Esophagus squamous epithelium (tissue), 5 donors: ENCODE results near the gene ZNF488. TPM values are rescaled to one million over a fixed set of nuclear protein-coding genes. Genes with fewer than 3 reads are reported as not detected.

Source experiments
- DNase-seq: peaks from one replicate; lab custom pipeline; 2025; lab: John Stamatoyannopoulos, UW
- H3K27ac ChIP-seq, 4 donors: fragments of 200-600 bp; sonication (generic); one replicate each; pipeline ENCODE4 v1.5.1; 2016 to 2019; ENCODE audit warnings: mild to moderate bottlenecking in 1 of 4
- H3K27me3 ChIP-seq, 4 donors: fragments of 200-600 bp; sonication (generic); 1 replicate in 3 of 4; 2 replicates in 1 of 4; pipeline versions ENCODE4 v1.5.1 to v1.6.0; 2017 to 2021; ENCODE audit warnings: antibody characterized with exemption in 1 of 4
- H3K36me3 ChIP-seq, 3 donors: fragments of 200-600 bp; sonication (generic); one replicate each; pipeline ENCODE4 v1.5.1; 2016 to 2019
- H3K4me1 ChIP-seq, 3 donors: fragments of 200-600 bp; sonication (generic); one replicate each; pipeline ENCODE4 v1.5.1; 2017 to 2019
- H3K4me3 ChIP-seq, 4 donors: fragments of 200-600 bp; sonication (generic); 1 replicate in 3 of 4; 2 replicates in 1 of 4; pipeline ENCODE4 v1.5.1; 2016 to 2019; ENCODE audit warnings: mild to moderate bottlenecking in 2 of 4, moderate library complexity in 1 of 4
- H3K9me3 ChIP-seq, 3 donors: fragments of 200-600 bp; sonication (generic); one replicate each; pipeline ENCODE4 v1.5.1; 2016 to 2019
- CTCF ChIP-seq, 6 experiments: fragments of 450-650 bp in 4 of 6; fragments of 200-600 bp in 2 of 6; sonication (generic) in 2 of 6; IDR thresholded peaks; one replicate each; pipeline ENCODE4 v1.5.1; 2016 to 2019; ENCODE audit warnings: antibody characterized with exemption in 6 of 6, mild to moderate bottlenecking in 4 of 6, moderate library complexity in 4 of 6
- POLR2A ChIP-seq, 4 donors: fragments of 450-650 bp; IDR thresholded peaks; one replicate each; pipeline ENCODE4 v1.6.1; 2017; ENCODE audit warnings: antibody characterized with exemption in 4 of 4, mild to moderate bottlenecking in 4 of 4, moderate library complexity in 3 of 4
- WGBS, 2 donors: methylation state at CpG; one replicate each; pipeline ENCODE4 v1.1.5; 2018; 5-methylcytosine and 5-hydroxymethylcytosine counted together
- intact Hi-C: fragments of 100-400 bp; cut with DNase I; formaldehyde crosslinking; loops from one replicate; pipeline ENCODE4 v1.15.0; 2022
- total RNA-seq, 4 donors: library from RNA; depleted of rRNA; stranded (reverse); fragments of >200 nt; gene quantifications; one replicate each; pipeline ENCODE4 v1.1.0, GENCODE V29; 2016
- donor health status: DM: yes; HTN: yes; CAD: no.

The ZNF488 gene
- total RNA-seq, 4 donors from 2014 or later = 0.29 to 1.4 (median 0.73) TPM

- Histone ChIP-seq H3K4me3 (no peak overlapping the region), H3K4me1 (peaks cover 0 to 9% (median 0%) of the 10 kb centered on the region in 3 donors), H3K27me3 (peaks cover 0 to 20% (median 0%) of the 10 kb centered on the region in 4 donors), H3K27ac (no peak overlapping the region), H3K9me3 (no peaks in the 10 kb centered on the region), H3K36me3 (no peaks in the 10 kb centered on the region)
- intact Hi-C loops = no loop called here
- DNase-seq = no peak
- 83 to 86% methylated on average over 1 to 2 of the region's 4 CpGs for whole genome bisulfite sequencing, 2 donors
- no peak for TF ChIP-seq POLR2A (IDR thresholded peaks at IDR 0.05)
- TF ChIP-seq CTCF (IDR thresholded peaks at IDR 0.05) = no peak
Measured at GRCh38 chr10:47329855-47330254, 54.2 kb downstream of the ZNF488 start.

- 53 to 88% methylated on average over 1 to 4 of the region's 11 CpGs for WGBS, 2 donors
- DNase-seq = no peak
Measured at GRCh38 chr10:47326927-47327330, 57.2 kb downstream of the ZNF488 start.

GRCh38 chr10:47326306-47326926 lies 57.7 kb downstream of the ZNF488 start:
- TF ChIP-seq CTCF (IDR thresholded peaks at IDR 0.05) = no peak
- TF ChIP-seq POLR2A (IDR thresholded peaks at IDR 0.05) = no peak

More at GRCh38 chr10:47326927-47327330, 57.2 kb downstream of the ZNF488 start:
- H3K4me3 ChIP-seq = no peak overlapping the region
- TF ChIP-seq CTCF (IDR thresholded peaks at IDR 0.05) = no peak
- intact Hi-C loops = no loop called here
- H3K9me3 ChIP-seq = no peaks in the 10 kb centered on the region
- no peaks in the 10 kb centered on the region for H3K36me3 ChIP-seq
- no peak overlapping the region for H3K27ac ChIP-seq
- H3K27me3 ChIP-seq = peaks cover 0 to 23% (median 0%) of the 10 kb centered on the region in 4 donors
- H3K4me1 ChIP-seq = peaks cover 0 to 14% (median 0%) of the 10 kb centered on the region in 3 donors

GRCh38 chr10:47325303-47326291 lies 58.5 kb downstream of the ZNF488 start:
- no peaks in the 10 kb centered on the region for H3K9me3 ChIP-seq
- no peak overlapping the region for H3K4me3 ChIP-seq
- intact Hi-C loops = no loop called here
- TF ChIP-seq CTCF (IDR thresholded peaks at IDR 0.05) (no peak), POLR2A (IDR thresholded peaks at IDR 0.05) (no peak)
- peaks cover 0 to 14% (median 0%) of the 10 kb centered on the region in 3 donors for H3K4me1 ChIP-seq
- DNase-seq = no peak
- peaks cover 0 to 33% (median 0%) of the 10 kb centered on the region in 4 donors for H3K27me3 ChIP-seq
- WGBS, 2 donors = 85 to 87% methylated on average over 8 to 18 of the region's 30 CpGs
- H3K36me3 ChIP-seq = no peaks in the 10 kb centered on the region
- no peak overlapping the region for H3K27ac ChIP-seq

More at GRCh38 chr10:47326306-47326926, 57.7 kb downstream of the ZNF488 start:
- Histone ChIP-seq H3K27me3 (peaks cover 0 to 28% (median 0%) of the 10 kb centered on the region in 4 donors), H3K36me3 (no peaks in the 10 kb centered on the region), H3K4me3 (no peak overlapping the region), H3K27ac (no peak overlapping the region), H3K4me1 (peaks cover 0 to 14% (median 0%) of the 10 kb centered on the region in 3 donors), H3K9me3 (no peaks in the 10 kb centered on the region)
- 67 to 88% methylated on average over 1 to 2 of the region's 5 CpGs for WGBS, 2 donors
- no peak for DNase-seq
- intact Hi-C loops = no loop called here
